ENCODE measurements around the gene AURKA.
A peak's percentile ranks its signal among the peaks of the same experiment; 100 is the strongest.
"Not testable (repeated sequence)": the region's sequence is repeated elsewhere in the genome, so short reads cannot be mapped to it uniquely, and the experiment has no call there.

AURKA gene

DNA sequence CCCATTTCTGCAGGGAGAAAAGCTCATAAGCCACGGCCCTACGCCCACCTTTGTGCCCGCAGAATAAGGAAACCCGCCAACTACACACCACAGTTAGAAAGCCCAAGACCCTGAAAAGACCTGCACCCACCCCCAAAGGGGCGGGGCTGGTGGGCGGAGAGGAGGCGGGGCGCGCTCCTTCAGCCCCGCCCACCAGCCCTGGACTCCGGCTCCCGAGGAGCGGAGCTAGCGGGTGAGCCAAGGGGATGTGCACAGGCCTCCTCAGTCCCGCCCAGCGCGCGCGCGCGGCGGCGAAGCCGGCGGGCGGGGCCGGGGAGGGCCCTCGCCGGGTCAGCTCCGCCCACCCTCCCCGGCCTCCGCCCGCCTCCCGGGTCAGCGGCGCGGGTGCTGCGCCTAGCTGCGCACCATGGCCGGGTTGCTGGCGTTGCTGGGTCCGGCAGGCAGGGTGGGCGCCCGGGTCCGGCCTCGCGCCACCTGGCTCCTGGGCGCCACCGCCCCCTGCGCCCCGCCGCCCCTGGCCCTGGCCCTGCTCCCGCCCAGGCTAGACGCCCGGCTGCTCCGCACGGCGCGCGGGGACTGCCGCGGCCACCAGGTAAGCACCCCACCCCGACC, 33.3 kb downstream of the AURKA start, which contains the start of gene FAM210B:
Gene FAM210B, plus strand, starts transcription at position 375 of the 612 bp plus-strand sequence. Its CDS starts 32 bp downstream, at position 407.
- peak; percentile 77 for DNase-seq (ENCODE audit: low read depth)

DNA sequence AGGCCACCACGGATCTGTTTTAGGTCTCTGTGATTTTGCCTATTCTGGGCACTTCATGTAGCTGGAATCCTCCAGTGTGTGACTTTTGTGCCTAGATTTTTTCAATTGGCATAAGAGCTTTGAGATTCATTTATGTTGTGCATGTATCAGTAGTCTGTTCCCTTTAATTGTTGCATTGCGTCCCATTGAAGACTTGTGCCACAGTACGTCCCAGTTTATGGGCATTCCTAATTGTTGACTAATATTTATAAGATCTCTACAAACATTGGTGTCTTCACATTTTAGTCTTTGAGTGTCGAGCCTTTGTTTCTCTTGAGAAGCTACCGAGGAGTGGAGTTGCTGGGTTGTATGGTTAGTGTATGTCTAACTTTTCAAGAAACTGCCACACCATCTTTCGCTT, 33.9 kb downstream of the AURKA start:
- DNase-seq (ENCODE audit: low read depth), result no peak

DNA sequence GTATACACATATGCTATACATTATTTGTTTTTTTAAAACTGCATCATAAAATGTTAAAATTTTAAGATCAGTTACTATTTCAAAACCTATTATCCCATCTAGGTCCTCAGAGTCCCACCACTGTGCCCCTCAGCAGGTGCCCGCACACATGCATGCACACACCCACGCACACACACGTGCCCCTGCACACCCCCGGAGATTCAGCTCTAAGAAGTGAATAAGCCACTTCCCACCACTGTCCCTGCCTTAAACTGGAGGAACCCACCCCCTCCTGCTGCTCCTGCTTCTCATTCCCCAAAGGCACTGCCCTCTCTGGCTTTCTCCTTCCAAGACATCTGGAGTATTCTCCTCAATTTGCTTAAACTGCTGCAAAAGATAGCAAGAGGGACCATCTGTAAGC, 38.7 kb downstream of the AURKA start:
- DNase-seq (ENCODE audit: low read depth), result no peak

DNA sequence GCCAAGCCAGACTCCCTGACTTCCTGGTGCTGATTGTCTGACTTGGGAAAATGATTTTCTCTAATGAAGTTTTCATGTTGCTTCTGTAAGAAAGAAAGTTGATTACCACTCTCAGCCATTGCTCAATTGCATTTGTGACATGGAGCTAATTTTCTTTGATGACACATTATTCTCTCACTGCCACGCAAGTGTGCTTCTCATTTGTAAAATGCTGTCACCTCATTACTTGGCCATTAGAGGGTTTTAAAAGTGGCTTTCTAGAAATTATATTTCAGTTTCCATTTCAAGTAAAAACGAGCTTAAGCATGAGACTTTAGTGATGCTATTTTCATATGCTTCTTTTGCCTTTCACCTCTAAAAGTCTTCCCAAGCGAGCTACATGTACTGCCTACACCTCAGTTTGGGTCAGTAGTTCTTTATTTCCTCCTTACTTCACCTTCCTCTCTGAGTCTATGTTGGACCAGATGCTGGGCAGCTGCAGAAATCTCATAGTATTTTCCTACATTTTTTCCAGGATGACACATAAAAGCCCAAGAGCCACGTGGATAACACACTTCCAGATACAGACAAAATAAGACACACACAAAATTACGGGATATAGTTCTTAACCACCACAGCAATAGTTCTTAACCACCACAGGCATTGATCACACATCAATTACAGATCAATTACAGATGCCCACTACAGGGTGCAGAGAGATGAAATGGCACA, 39.5 kb downstream of the AURKA start:
- DNase-seq (ENCODE audit: low read depth), result no peak

DNA sequence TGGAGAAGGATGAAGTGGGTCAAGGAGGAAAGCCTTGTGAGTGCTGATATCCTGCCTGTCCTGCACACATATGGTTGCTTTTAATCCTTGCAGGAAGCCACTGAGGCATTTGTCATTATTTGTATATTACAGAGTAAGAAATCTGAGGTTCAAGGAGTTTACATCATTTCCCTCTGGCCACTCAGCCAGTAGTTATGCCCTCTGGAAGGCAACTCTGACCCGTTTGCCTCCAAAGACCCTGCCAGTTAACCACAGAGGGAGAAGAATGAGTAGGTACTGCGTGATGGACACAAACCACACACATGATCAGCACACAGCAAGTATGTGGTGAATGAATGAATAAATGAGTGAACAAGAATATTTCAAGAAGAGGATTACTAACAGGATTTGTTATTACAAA, 41.2 kb downstream of the AURKA start:
- DNase-seq (ENCODE audit: low read depth), result no peak

DNA sequence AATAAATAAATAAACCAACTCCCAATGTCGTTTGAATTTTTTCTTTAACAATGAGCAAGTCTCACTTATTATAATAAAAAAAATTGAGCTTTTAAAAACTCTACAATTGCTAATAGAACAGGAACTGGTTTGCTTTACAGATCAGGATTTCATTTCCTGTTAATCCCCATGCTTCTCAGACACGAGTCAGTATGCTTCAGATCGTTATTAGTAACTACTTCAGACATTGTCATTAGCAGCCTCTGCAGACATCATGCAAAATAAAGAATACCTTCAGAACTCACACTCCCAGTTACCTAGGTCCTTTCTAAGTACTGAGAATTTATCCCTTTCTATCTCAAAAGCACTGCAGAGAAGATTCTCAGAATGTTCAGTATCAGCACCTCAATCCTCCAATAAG, 43.3 kb downstream of the AURKA start:
- DNase-seq (ENCODE audit: low read depth), result no peak

DNA sequence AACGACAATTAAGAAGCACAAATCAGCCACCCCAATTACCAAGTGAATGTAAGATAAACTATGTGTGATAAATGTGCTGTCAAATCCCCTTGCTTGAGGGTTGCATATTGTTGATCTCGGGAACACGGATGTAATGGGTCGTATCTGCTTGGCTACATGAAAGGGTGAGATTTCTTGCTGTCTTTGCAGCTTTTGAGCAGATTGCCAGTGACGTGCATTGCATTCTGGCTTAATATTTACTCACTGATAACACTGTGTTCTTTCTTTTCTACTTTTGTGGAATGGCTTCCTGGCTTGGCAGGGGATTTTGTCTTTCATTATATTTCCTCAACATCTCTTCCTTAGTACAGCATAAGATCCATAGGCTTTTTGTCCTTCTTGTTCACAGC, 43.7 kb downstream of the AURKA start:
- DNase-seq (ENCODE audit: low read depth), result no peak

DNA sequence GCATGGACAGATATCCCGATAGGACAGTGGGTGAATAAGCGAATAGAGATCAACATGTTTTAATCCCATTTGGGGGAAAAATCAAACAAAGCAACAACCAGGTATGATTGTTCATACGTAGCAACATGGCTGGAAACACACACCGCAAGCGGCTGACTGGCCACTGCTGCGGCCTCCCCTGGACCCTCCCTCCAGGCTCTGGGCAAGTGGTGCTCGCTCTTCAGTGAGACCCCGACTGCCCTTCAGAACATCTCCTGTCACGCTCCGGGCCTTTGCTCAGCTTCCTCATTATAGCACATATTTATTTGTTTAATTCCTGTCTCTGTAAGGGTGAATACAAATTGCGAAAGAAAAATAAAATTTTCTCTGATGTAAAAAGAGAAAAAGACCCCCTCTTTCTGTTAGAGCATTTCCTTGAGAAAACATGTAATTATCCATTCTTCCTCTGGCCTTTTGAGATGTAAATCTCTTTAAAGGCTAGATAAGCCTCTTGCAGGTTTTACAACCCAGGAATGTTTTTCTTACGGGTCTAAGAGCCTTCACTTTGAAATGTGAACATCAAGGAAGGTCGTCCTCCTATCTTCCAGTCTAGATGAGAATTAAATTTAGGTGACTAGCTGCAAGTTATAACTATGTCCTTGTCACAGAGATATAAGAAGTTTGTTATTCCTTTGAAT, 44.2 kb downstream of the AURKA start:
- no peak for DNase-seq (ENCODE audit: low read depth)

DNA sequence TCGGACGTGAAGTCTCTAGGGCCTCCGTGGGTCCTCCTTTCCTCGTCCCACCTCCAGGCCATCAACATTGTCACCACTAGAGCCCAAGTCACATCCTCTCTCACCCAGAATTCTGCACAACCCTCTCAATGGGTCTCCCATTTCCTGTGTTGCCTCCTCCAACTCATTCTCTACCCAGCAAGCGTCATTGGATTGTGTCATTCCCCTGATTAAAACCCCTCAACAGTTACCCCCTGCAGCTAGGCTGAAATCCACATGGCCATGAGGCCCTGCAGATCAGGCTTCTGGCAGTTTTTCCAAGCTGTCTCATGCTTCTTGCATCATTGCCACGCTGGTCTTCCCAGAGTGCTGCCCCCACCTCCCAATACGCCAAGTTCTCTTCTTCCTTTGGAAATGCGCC, 46.1 kb downstream of the AURKA start:
- no peak for DNase-seq (ENCODE audit: low read depth)

DNA sequence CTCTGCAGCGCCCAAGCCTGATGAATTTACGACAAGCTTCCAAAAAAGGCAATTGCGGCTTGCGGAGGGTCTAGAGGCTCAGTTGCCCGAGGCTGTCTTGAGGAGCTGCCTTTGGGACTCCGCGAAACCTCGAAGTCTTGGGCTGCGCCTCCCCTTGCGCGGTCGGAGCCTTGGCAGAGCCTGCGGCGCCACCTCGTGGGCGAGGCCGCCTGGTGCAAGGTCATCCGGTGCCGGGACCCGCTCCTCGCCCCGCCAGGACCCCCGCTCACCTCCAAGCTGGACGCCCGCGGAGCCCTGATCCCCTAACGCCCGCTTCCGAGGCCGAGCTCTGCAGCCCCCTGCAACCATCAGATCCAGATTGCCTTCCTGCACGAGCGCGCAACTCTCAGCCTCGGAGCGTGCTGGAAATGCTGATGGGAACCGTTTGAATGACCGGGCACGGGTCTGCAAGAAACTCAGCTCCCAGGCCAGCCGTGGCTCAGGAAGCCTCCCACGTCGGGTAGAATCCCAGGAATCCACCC, 48.1 kb downstream of the AURKA start:
- peak; percentile 5 for DNase-seq (ENCODE audit: low read depth)

DNA sequence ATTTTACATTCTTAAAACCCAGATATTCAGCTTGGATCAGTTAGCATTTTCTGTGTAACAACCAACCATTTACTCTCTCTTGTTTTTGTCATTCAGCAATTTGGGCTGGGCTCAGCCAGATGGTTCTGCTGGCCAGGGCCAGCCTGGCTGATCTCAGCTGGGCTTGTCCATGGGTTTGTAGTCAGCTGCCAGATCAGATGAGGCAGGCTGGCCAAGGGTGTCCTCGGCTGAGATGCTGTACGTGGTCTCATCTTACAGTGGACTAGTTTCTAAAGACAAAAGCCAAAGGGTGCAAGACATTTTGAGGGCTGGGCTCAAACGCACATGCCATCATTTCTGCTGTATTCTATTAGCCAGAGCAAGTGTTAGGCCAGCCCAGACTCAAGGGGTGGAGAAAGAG, 49.2 kb downstream of the AURKA start:
- no peak for DNase-seq (ENCODE audit: low read depth)

DNA sequence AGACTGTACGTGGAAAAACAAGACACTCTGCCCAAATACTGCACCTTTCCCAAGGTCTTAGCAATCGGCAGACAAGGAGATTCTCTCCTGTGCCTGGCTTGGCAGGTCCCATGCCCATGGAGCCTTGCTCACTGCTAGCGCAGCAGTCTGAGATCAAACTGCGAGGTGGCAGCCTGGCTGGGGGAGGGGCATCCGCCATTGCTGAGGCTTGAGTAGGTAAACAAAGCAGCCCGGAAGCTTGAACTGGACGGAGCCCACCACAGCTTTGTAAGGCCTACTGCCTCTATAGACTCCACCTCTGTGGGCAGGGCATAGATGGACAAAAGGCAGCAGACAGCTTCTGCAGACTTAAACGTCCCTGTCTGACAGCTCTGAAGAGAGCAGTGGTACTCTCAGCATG, 55.3 kb downstream of the AURKA start:
- DNase-seq (ENCODE audit: low read depth), result not testable (repeated sequence)

DNA sequence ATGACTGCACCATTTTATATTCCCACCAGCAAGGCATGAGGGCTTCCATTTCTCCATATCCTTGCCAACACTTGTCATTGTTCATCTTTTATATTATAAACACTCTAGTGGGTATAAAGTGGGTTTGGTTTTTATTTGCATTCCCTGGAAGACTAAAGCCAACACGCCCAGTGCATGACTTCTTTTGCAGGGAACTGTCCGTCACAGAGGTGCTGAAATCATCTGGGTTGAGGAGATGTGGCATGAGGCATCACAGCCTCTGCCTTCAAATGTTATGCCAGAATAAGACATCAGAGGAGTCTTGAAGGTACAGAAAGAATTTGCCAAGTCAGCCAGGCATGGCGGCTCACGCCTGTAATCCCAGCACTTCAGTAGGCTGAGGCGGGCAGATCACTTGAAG, 63.2 kb downstream of the AURKA start:
- DNase-seq (ENCODE audit: low read depth), result no peak

DNA sequence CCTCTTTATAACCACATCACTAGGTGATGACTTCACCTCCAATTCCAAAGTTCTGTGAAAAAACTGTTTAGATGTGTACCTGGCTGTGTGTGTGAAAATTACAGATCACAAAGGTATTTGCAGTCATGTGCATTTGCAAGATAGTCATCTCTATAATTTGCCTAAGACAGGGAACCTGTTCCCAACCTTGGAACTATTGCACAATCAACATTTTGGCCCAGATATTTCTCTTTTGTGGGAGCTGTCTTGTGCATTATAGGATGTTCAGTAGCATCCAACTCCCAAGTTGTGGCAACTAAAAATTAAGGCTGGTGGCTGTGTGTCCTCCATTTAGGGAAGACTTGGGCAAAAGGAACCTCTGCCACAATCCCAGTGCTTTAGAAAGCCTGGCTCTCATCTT, 67.2 kb downstream of the AURKA start:
- no peak for DNase-seq (ENCODE audit: low read depth)

DNA sequence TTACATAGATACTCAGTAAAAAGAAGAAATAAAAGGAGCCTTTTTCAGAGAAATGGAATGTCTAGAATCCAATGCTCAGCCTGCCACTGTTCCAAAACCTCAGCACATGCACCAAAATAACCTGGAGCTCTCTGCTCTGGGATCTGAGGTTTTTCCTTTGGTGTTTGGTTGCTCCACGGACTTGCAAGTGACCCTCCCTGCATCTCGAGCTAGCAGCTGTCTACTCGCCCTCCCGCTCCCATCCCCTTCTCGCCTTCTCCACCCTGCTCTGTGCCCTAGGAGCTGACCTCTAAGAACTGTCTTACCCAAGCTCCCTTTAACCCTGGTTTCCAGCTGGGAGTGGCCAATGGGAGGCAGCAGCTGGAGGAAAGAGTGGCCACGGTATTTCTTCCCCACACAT, 68.4 kb downstream of the AURKA start:
- DNase-seq (ENCODE audit: low read depth), result no peak

DNA sequence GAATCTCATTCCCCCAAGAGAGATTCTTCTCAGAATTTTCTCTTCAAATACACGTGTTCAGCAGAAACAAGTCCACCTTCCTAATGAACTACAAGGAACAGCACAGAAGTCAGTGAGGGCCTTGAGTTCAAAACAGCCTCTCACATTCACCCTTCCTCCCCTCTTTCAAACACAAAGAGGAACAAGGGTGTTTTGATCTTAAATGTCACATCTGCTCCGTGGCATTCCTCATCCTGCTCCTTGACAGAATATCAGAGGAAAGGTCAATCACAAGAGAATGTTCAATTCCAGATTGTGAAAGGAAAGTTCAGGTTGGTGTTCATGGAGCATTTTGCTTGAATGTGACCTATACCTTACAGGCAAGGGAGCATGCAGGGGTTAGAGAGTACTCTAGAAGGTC, 68.8 kb downstream of the AURKA start:
- DNase-seq (ENCODE audit: low read depth), result no peak

DNA sequence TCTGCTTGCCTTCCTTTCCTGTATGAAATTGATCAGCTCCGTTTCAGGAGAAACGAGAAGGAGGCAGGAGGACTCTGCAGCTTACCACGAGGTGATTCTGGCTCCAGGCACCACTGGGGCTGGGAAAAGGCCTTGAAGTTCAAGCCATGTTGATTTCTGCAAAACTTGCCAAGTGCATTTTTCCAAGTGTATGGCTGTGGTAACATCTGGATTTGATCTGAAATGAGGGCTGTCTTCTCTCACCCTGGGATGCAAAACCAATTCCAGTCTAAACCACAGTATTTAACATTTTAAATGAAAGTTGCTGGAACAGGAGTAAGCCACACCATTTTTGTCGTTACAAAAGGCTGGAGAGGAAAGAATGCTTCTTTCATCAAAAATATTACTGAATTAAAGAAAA, 69.3 kb downstream of the AURKA start:
- DNase-seq (ENCODE audit: low read depth), result no peak

Measured in activated T-helper 9 cell treated with anti-CD3 and anti-CD28 coated beads, Interleukin-2, amount 50 U/mL, for 16 hours (primary cell).